GM18951 (cell line): ENCODE results near the gene GPR50.

ENCODE experiments used
- POLR2A ChIP-seq: IDR thresholded peaks from 4 replicates; pipeline ENCODE4 v1.6.1; 2011; ENCODE audit warnings: mild to moderate bottlenecking; ENCODE audit not compliant: insufficient read length, insufficient read depth; ENCODE audit errors: extremely low read depth
- in situ Hi-C: fragments of 300-500 bp; cut with MboI; formaldehyde crosslinking; loops from one replicate; pipeline ENCODE4 v1.12.0; 2022; ENCODE audit warnings: low sequenced_read_pairs, mixed read lengths, inconsistent platforms; ENCODE audit not compliant: unreplicated experiment

The GPR50 gene

GRCh38 chrX:151176231-151176750, at the start of gene GPR50:
Gene GPR50, plus strand, starts transcription at chrX:151176584. Its CDS starts 138 bp downstream, at chrX:151176722.
- in situ Hi-C loops = no loop called here

GRCh38 chrX:151132531-151132930, 43.9 kb upstream of the GPR50 start:
- in situ Hi-C loops = no loop called here
- TF ChIP-seq POLR2A = no peak

More at GRCh38 chrX:151176231-151176750, at the start of gene GPR50:
- TF ChIP-seq POLR2A = no peak

- TF ChIP-seq POLR2A = no peak
- in situ Hi-C loops = loop anchor here (25.0 kb wide), 1 partner anchor 536 kb away; the partner anchor contains the start of gene PRRG3
These were observed 24.6 kb upstream of the GPR50 start for GRCh38 chrX:151151665-151152267.

DNA sequence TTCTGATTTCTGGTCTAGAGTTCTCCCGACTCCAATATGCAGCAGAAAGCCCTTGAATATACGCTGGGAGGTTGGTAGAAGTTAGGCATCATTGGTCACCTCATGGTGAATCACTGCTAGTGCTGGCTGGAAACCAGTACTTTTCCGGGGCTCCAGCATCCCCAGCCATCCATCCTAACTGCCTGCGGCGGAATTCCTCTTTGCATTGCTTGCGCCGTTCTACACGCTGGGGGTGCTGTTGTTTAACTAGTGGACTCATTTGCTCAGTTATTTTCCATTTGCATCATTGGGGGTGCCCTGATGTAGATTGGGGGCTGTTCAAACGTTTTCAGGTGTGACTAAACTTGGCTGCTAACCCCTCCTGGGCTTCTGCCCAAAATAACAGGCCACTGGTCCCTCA, 23.3 kb upstream of the GPR50 start:
- in situ Hi-C loops = loop anchor here (25.0 kb wide), 1 partner anchor 534 kb away; the partner anchor contains the start of gene PRRG3
- TF ChIP-seq POLR2A = no peak

DNA sequence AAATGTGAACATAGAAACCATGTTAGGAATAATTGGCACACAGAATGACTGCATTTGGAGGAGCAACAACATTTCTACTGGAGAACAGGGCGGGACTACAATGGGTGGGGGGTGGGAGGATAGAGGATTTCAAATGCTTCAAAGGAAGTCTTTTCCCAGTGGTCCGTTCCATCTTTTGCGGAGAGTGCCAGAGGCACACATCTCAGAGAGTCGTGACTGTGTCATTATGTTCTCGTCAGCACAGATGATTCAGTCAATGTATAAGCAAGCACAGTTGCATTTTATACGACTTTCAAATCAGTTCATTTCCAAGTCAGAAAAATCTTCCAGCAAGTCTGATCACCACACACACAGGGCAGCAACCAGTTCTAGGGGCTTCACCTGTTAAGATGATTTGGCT, 22.7 kb upstream of the GPR50 start:
- in situ Hi-C loops = loop anchor here (25.0 kb wide), 1 partner anchor 534 kb away; the partner anchor contains the start of gene PRRG3
- no peak for TF ChIP-seq POLR2A

GRCh38 chrX:151155234-151155633, 21.1 kb upstream of the GPR50 start:
- TF ChIP-seq POLR2A = no peak
- in situ Hi-C loops = loop anchor here (25.0 kb wide), 1 partner anchor 532 kb away; the partner anchor contains the start of gene PRRG3

DNA sequence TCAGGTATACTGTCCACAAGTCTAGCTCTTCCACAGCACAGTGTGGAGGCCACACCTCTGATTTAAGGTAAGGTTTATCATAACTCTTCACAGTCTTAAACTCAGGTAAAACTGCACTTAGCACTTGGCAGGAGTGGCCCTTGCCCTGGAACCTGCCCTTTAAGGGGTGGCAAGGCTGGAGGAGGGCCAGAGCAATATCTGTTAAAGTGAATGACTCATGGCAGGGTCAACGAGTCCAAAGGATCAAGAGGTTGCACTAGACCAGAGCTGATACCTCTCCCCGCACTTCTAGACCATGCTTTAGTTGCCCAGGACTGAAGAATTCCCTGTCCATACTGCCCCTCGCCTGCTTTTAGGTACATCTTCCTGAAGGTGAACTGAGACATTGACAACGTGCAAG, 14.7 kb upstream of the GPR50 start:
- in situ Hi-C loops = loop anchor here (25.0 kb wide), 1 partner anchor 526 kb away; the partner anchor contains the start of gene PRRG3
- TF ChIP-seq POLR2A = no peak

- in situ Hi-C loops = loop anchor here (25.0 kb wide), 1 partner anchor 519 kb away; the partner anchor contains the start of gene PRRG3
These were observed 8.5 kb upstream of the GPR50 start for GRCh38 chrX:151167791-151168345.

DNA sequence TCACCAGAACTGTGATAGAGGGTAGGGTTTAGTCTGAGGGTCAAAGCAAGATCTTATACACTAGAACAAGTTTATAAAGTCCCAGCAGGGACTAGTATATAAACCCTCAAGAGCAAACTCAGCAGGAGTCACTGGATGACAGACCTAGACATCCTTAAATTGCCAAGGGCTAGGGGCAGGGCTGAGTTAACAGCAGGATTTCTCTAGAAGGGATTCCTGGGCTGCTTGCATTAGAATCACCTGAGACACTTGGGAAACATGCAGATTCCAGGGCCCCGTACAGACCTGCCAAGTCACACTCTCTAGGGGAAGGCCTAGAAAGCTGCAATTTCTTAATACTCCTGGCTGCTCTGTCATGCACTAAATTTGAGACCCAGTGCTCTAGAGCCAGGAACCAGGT, 6.6 kb upstream of the GPR50 start:
- TF ChIP-seq POLR2A = no peak
- in situ Hi-C loops = loop anchor here (25.0 kb wide), 1 partner anchor 518 kb away; the partner anchor contains the start of gene PRRG3

More at GRCh38 chrX:151167791-151168345, 8.5 kb upstream of the GPR50 start:
- no peak for TF ChIP-seq POLR2A

- no peak for TF ChIP-seq POLR2A
- in situ Hi-C loops = loop anchor here (25.0 kb wide), 1 partner anchor 513 kb away; the partner anchor contains the start of gene PRRG3
These were observed 1.7 kb upstream of the GPR50 start for GRCh38 chrX:151174581-151175282.

DNA sequence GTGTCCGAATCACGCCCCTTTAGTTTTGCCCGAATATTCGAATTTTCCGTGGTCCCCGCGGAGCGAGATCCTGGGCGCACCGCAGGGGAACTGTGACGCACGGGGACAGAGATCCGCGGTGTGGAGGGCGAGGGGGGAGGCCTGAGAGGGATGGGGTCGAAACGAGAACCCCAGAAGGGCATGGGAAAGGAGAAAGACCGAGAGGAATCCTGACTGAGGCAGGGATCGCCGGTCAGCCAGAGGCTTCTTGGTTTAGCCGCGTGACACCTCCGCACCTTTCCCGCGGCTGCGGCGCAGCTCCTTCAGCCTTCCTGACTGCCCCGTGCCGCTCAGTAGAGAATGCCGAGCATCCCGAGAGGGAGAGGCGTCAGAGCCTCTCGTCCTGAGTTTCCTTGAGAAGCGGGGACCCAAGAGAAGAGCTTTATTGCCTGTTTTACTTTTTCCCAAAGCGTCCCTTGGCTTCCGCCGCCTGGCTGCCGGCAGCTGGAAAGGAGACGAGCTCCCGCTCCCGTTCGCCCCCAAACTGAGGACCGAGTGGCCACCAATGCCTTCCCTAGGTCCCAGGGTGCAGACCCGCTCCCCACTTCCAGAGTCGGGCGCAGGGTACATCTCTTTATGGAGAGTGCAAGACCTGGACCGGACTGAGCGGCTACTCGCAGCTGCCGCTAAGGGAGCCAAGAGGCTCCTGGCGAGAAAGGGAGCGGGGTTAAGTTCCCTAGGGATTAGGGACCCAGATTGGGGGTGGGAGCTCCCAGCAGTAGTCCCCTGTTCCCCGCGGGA, 911 bp upstream of the GPR50 start:
- TF ChIP-seq POLR2A = no peak
- in situ Hi-C loops = no loop called here
